Measurements from ENCODE around the gene HAUS7.
A peak's percentile ranks its signal among the peaks of the same experiment; 100 is the strongest.

DNA sequence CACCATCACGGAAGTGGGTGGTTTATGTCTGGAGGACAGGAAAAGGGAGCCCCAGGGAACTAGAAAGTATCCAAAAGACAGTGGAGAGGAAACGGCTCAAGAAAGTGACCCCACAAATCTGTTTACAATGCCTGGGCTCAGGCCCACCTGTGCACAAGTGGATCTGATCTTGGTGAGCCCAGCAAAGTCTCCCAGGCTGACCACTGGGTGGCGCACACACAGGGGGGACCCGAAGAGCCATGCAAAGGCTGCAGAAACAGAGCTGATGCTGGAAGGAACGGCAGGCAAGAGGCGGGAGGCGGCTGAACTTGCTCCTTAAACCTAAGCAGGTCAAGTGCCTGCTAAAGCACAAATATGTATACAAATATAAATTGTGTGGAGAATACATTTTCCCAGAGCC is 9.6 kb downstream of the HAUS7 start:
- TF ChIP-seq, protein P1, sequence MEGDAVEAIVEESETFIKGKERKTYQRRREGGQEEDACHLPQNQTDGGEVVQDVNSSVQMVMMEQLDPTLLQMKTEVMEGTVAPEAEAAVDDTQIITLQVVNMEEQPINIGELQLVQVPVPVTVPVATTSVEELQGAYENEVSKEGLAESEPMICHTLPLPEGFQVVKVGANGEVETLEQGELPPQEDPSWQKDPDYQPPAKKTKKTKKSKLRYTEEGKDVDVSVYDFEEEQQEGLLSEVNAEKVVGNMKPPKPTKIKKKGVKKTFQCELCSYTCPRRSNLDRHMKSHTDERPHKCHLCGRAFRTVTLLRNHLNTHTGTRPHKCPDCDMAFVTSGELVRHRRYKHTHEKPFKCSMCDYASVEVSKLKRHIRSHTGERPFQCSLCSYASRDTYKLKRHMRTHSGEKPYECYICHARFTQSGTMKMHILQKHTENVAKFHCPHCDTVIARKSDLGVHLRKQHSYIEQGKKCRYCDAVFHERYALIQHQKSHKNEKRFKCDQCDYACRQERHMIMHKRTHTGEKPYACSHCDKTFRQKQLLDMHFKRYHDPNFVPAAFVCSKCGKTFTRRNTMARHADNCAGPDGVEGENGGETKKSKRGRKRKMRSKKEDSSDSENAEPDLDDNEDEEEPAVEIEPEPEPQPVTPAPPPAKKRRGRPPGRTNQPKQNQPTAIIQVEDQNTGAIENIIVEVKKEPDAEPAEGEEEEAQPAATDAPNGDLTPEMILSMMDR (conservative IDR thresholded peaks at IDR 0.05; ENCODE audit: low read length), result peak; percentile 79
- no peak for TF ChIP-seq EZH2phosphoT487 (IDR thresholded peaks at IDR 0.05; ENCODE audit: borderline replicate concordance, low read depth, low read length)
